IMR-90 (cell line): Measurements from ENCODE around the gene GEMIN2. TPM values are rescaled to one million over a fixed set of nuclear protein-coding genes. Genes with fewer than 3 reads are reported as not detected.
"Not testable (repeated sequence)": the region's sequence is repeated elsewhere in the genome, so short reads cannot be mapped to it uniquely, and the experiment has no call there.

Source experiments
- ATAC-seq: fragments of 200-7000 bp; cut with Tn5 transposase; 2 replicates; pipeline ENCODE4 v1.9.1; 2020; ENCODE audit warnings: low read depth, mild to moderate bottlenecking, moderate library complexity
- BruUV-seq: library from RNA; stranded (reverse); fragments of 400-500 nt; replicated peaks from 2 replicates; lab custom pipeline; 2021; lab: Mats Ljungman, UMichigan
- CTCF ChIA-PET: fragments of 300-600 bp; formaldehyde crosslinking; extraction: SDS; loops from one replicate; lab custom pipeline; 2021; ENCODE audit warnings: antibody characterized with exemption; lab: Yijun Ruan, JAX
- POLR2A ChIA-PET: fragments of 300-600 bp; sonication (Branson Sonifier 250); formaldehyde crosslinking; loops from one replicate; lab custom pipeline; 2022; ENCODE audit warnings: antibody characterized with exemption; ENCODE audit not compliant: unreplicated experiment; lab: Charles Lee
- DNase-seq: peaks from one replicate; pipeline ENCODE4 v3.0.0; 2013
- H2AFZ ChIP-seq: replicated peaks from 2 replicates; pipeline ENCODE3; 2013; ENCODE audit warnings: low read length, mild to moderate bottlenecking; ENCODE audit not compliant: poor library complexity
- H2AK5ac ChIP-seq: 2 replicates; pipeline ENCODE4 v1.6.1; 2013; ENCODE audit warnings: low read depth, low read length, inconsistent platforms
- H2AK9ac ChIP-seq: replicated peaks from 2 replicates; pipeline ENCODE3; 2013; ENCODE audit warnings: mild to moderate bottlenecking, low read depth, low read length, moderate library complexity; ENCODE audit not compliant: poor library complexity
- H2BK120ac ChIP-seq: 2 replicates; pipeline ENCODE4 v1.6.1; 2013; ENCODE audit warnings: low read depth, low read length, inconsistent platforms
- H2BK15ac ChIP-seq: 3 replicates; pipeline ENCODE4 v1.6.1; 2013; ENCODE audit warnings: low read depth, low read length, inconsistent platforms
- H2BK20ac ChIP-seq: 2 replicates; pipeline ENCODE4 v1.6.1; 2013; ENCODE audit warnings: low read depth, mild to moderate bottlenecking, inconsistent platforms, low read length, moderate library complexity
- H2BK5ac ChIP-seq: 2 replicates; pipeline ENCODE4 v1.6.1; 2013; ENCODE audit warnings: mild to moderate bottlenecking, low read depth, low read length, inconsistent platforms; ENCODE audit not compliant: poor library complexity, severe bottlenecking
- H3K14ac ChIP-seq: replicated peaks from 2 replicates; pipeline ENCODE4 v1.6.1; 2013; ENCODE audit warnings: low read depth, low read length, inconsistent platforms
- H3K18ac ChIP-seq: 2 replicates; pipeline ENCODE4 v1.6.1; 2013; ENCODE audit warnings: low read depth, low read length, control low read depth
- H3K23ac ChIP-seq: 2 replicates; pipeline ENCODE4 v1.6.1; 2013; ENCODE audit warnings: low read depth, low read length, inconsistent platforms
- H3K27ac ChIP-seq: 2 replicates; pipeline ENCODE4 v1.5.1; 2013; ENCODE audit warnings: mild to moderate bottlenecking, control low read depth, low read length; ENCODE audit not compliant: insufficient read depth
- H3K27me3 ChIP-seq: 2 replicates; pipeline ENCODE4 v1.6.1; 2013; ENCODE audit warnings: low read length; ENCODE audit not compliant: control insufficient read depth, insufficient read depth
- H3K36me3 ChIP-seq: 2 replicates; pipeline ENCODE4 v1.6.1; 2013; ENCODE audit warnings: low read length, mixed read lengths; ENCODE audit not compliant: control insufficient read depth, insufficient read depth
- H3K4ac ChIP-seq: 2 replicates; pipeline ENCODE4 v1.6.1; 2013; ENCODE audit warnings: low read depth, low read length, inconsistent platforms
- H3K4me1 ChIP-seq: 2 replicates; pipeline ENCODE4 v1.6.1; 2013; ENCODE audit warnings: low read length, mixed read lengths; ENCODE audit not compliant: control insufficient read depth, insufficient read depth
- H3K4me2 ChIP-seq: 2 replicates; pipeline ENCODE4 v1.6.1; 2013; ENCODE audit warnings: low read depth, mild to moderate bottlenecking, control low read depth, low read length, moderate library complexity
- H3K4me3 ChIP-seq: 2 replicates; pipeline ENCODE4 v1.5.1; 2013; ENCODE audit warnings: low read depth, mild to moderate bottlenecking, control low read depth, low read length, moderate library complexity; ENCODE audit not compliant: insufficient read depth
- H3K56ac ChIP-seq: 2 replicates; pipeline ENCODE4 v1.6.1; 2013; ENCODE audit warnings: low read length, inconsistent platforms; ENCODE audit not compliant: insufficient read depth; ENCODE audit errors: extremely low read depth
- H3K79me1 ChIP-seq, 2 experiments: 2 replicates each; pipeline ENCODE4 v1.6.1; 2013; ENCODE audit warnings: low read length in 2 of 2, inconsistent platforms in 1 of 2, low read depth in 1 of 2
- H3K9ac ChIP-seq: 2 replicates; pipeline ENCODE4 v1.6.1; 2013; ENCODE audit warnings: low read depth, low read length, control low read depth
- H3K9me1 ChIP-seq: 2 replicates; pipeline ENCODE4 v1.6.1; 2013; ENCODE audit warnings: low read length, inconsistent platforms; ENCODE audit not compliant: insufficient read depth
- H3K9me3 ChIP-seq: 2 replicates; pipeline ENCODE4 v1.6.1; 2013; ENCODE audit warnings: low read length; ENCODE audit not compliant: control insufficient read depth, insufficient read depth
- H4K20me1 ChIP-seq: 2 replicates; pipeline ENCODE4 v1.6.1; 2013; ENCODE audit warnings: low read length, inconsistent platforms; ENCODE audit not compliant: insufficient read depth
- H4K5ac ChIP-seq: 2 replicates; pipeline ENCODE4 v1.6.1; 2013; ENCODE audit warnings: mild to moderate bottlenecking, low read depth, low read length, control low read depth
- H4K8ac ChIP-seq, 2 experiments: 2 replicates each; pipeline ENCODE4 v1.6.1; 2013; ENCODE audit warnings: low read depth in 2 of 2, low read length in 2 of 2, control low read depth in 1 of 2, inconsistent platforms in 1 of 2
- H4K91ac ChIP-seq: 2 replicates; pipeline ENCODE4 v1.6.1; 2013; ENCODE audit warnings: low read depth, low read length, inconsistent platforms; ENCODE audit not compliant: insufficient read depth
- CEBPB ChIP-seq: IDR thresholded peaks from 2 replicates; pipeline ENCODE4 v1.6.1; 2012; ENCODE audit warnings: low read depth, low read length, improper control_type of control experiment
- WGBS, 2 experiments: methylation state at CpG; one replicate each; pipeline versions ENCODE4 v1.1.5 to v1.1.7; 2013; ENCODE audit warnings: missing lambda C conversion rate in 2 of 2; ENCODE audit not compliant: insufficient read length in 1 of 2; ENCODE audit errors: extremely low coverage in 2 of 2; 5-methylcytosine and 5-hydroxymethylcytosine counted together
- dilution Hi-C: fragments of 300-500 bp; cut with HindIII; formaldehyde crosslinking; loops from one replicate; pipeline ENCODE4 v1.14.3; 2018; ENCODE audit warnings: low sequenced_read_pairs; ENCODE audit not compliant: unreplicated experiment
- in situ Hi-C: fragments of 300-500 bp; cut with MboI; formaldehyde crosslinking; loops from 3 replicates; pipeline ENCODE4 v1.14.3; 2019; ENCODE audit warnings: low sequenced_read_pairs, inconsistent platforms, mixed read lengths
- intact Hi-C: fragments of 100-400 bp; cut with micrococcal nuclease; formaldehyde crosslinking; loops from 2 replicates; pipeline ENCODE4 v1.10.0; 2022
- polyA plus RNA-seq, 3 experiments: library from polyadenylated mRNA; depleted of rRNA; stranded (reverse); fragments of >200 nt; gene quantifications; 2 replicates each; pipeline ENCODE4 v1.2.3, GENCODE V29; 2012; ENCODE audit warnings: low replicate concordance in 1 of 3
- total RNA-seq: library from RNA; depleted of rRNA; stranded (reverse); fragments of >200 nt; gene quantifications from 2 replicates; pipeline ENCODE4 v1.2.3, GENCODE V29; 2012
- TF ChIP-seq, protein P1 (sequence below): fragments of 150-350 bp; IDR thresholded peaks from 2 replicates; pipeline ENCODE4 v1.6.1; 2016; ENCODE audit warnings: low read depth, mild to moderate bottlenecking, low read length, moderate library complexity, borderline replicate concordance

Gene GEMIN2
- total and polyA plus RNA-seq, 2 of the 4 experiments (the other 2 are of a cell fraction): 10.6 to 11.2 TPM

DNA sequence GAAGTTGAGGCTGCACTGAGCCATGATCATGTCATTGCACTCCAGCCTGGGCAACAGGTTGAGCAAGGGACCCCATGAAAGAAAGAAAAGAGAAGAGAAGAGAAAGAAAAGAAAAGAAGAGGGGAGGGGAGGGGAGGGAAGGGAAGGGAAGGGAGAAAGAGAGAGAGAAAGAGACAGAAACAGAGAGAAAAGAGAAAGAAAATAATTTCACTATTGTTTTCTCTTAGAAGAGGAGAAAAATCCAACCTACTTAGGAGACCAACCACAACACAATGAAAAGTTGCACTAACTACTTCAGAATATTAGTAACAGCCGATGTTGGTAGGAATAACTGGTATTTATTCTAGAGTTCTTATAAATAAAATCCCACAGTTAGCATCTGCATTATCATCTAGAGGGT, 46.4 kb downstream of the GEMIN2 start:
- Histone ChIP-seq H3K56ac (no peak overlapping the region), H3K79me1 (peaks cover 14 to 38% of the 10 kb centered on the region in 2 experiments), H3K9me3 (no peaks in the 10 kb centered on the region), H3K36me3 (peaks cover 32% of the 10 kb centered on the region), H2BK120ac (no peak overlapping the region), H3K4me3 (no peak overlapping the region), H2BK5ac (no peak overlapping the region), H3K4me1 (no peaks in the 10 kb centered on the region), H3K9ac (no peak overlapping the region), H2AK5ac (no peak overlapping the region), H4K8ac (no peak overlapping the region), H3K9me1 (peaks cover 7% of the 10 kb centered on the region; the same call in 1 of the 2 replicates), H2BK15ac (no peak overlapping the region), H3K27ac (no peak overlapping the region), H2AK9ac (no peak overlapping the region), H4K5ac (no peak overlapping the region), H4K91ac (no peak overlapping the region), H3K4me2 (no peak overlapping the region), H3K4ac (no peak overlapping the region), H2AFZ (no peak overlapping the region), H3K23ac (no peak overlapping the region), H3K18ac (no peak overlapping the region), H3K14ac (no peak overlapping the region), H3K27me3 (no peaks in the 10 kb centered on the region), H4K20me1 (0 out of 2 replicates have a peak, but pooled peaks cover 2% of the 10 kb centered on the region), H2BK20ac (no peak overlapping the region)
- dilution Hi-C loops: no loop called here
- no peak for ATAC-seq
- in situ Hi-C loops: no loop called here
- no peak for DNase-seq
- no CpG with 5 or more reads among the region's 1 CpG for WGBS, 2 experiments
- no peak for TF ChIP-seq CEBPB
- TF ChIP-seq, protein P1, sequence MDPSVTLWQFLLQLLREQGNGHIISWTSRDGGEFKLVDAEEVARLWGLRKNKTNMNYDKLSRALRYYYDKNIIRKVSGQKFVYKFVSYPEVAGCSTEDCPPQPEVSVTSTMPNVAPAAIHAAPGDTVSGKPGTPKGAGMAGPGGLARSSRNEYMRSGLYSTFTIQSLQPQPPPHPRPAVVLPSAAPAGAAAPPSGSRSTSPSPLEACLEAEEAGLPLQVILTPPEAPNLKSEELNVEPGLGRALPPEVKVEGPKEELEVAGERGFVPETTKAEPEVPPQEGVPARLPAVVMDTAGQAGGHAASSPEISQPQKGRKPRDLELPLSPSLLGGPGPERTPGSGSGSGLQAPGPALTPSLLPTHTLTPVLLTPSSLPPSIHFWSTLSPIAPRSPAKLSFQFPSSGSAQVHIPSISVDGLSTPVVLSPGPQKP: no peak
- no TSS peak for BruUV-seq
- POLR2A ChIA-PET: no interaction called here
- intact Hi-C loops: no loop called here
- CTCF ChIA-PET: no interaction called here

DNA sequence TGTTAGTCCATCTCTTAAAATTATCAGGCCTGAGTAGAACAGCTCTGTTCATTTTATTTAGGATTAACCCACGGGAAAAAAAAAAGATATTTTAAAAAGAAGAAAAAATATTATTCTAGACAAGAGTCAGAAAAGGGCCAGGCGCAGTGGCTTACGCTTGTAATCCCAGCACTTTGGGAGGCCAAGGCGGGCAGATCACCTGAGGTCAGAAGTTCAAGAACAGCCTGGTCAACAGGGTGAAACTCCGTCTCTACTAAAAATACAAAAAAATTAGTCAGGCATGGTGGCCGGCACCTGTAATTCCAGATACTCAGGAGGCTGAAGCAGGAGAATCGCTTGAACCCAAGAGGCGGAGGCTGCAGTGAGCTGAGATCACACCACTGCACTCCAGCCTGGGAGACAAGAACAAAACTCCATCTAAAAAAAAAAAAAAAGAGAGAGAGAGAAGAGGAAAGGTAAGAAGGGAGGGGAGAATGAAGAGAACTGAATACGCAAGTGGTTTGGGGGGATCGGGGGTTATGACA, 53.7 kb downstream of the GEMIN2 start:
- H3K27me3 ChIP-seq, H3K23ac ChIP-seq, H3K27ac ChIP-seq, H3K4me3 ChIP-seq, H4K91ac ChIP-seq, H2BK20ac ChIP-seq, ATAC-seq, dilution Hi-C loops, BruUV-seq, H4K5ac ChIP-seq, CTCF ChIA-PET, DNase-seq, H4K8ac ChIP-seq, H2AFZ ChIP-seq, intact Hi-C loops, H3K4me2 ChIP-seq, H3K14ac ChIP-seq, H2BK5ac ChIP-seq, H2AK5ac ChIP-seq, H3K9ac ChIP-seq, H4K20me1 ChIP-seq, POLR2A ChIA-PET, H3K56ac ChIP-seq, H3K36me3 ChIP-seq, H2BK15ac ChIP-seq, H2AK9ac ChIP-seq, H3K18ac ChIP-seq, H3K4me1 ChIP-seq, H3K9me1 ChIP-seq, H2BK120ac ChIP-seq, H3K4ac ChIP-seq, H3K9me3 ChIP-seq, in situ Hi-C loops: not testable (repeated sequence)
- 100% methylated on average over 1 of the region's 10 CpGs; no CpG with 5 or more reads in 1 of the 2 experiments for WGBS, 2 experiments
- peaks cover 19 to 43% of the 10 kb centered on the region in 2 experiments for H3K79me1 ChIP-seq
